Nephron progenitor cell (in vitro differentiated cells): ENCODE data around the gene MBD3L5.

Experiments
- DNase-seq: peaks from one replicate; pipeline ENCODE4 v3.0.0; 2021
- H3K27ac Mint-ChIP-seq: 2 replicates; pipeline ENCODE4 v1.8.0; 2021; ENCODE audit warnings: mild to moderate bottlenecking, moderate library complexity, mixed read lengths
- H3K27me3 Mint-ChIP-seq: 2 replicates; pipeline ENCODE4 v1.8.0; 2021; ENCODE audit warnings: mild to moderate bottlenecking, low read depth, mixed read lengths; ENCODE audit not compliant: poor library complexity
- H3K36me3 Mint-ChIP-seq: 2 replicates; pipeline ENCODE4 v1.8.0; 2021; ENCODE audit warnings: low read depth, mixed read lengths
- H3K4me1 Mint-ChIP-seq: 2 replicates; pipeline ENCODE4 v1.8.0; 2021; ENCODE audit warnings: mixed read lengths
- H3K4me3 Mint-ChIP-seq: 2 replicates; pipeline ENCODE4 v1.8.0; 2021; ENCODE audit warnings: mild to moderate bottlenecking, moderate library complexity, mixed read lengths
- H3K9me3 Mint-ChIP-seq: 2 replicates; pipeline ENCODE4 v1.8.0; 2021; ENCODE audit warnings: mild to moderate bottlenecking, moderate library complexity, mixed read lengths
- CTCF ChIP-seq: fragments of 200-600 bp; sonication (generic); IDR thresholded peaks from 2 replicates; pipeline ENCODE4 v1.5.0; 2021; ENCODE audit warnings: antibody characterized with exemption

The MBD3L5 gene

GRCh38 chr19:7074705-7075282 lies 44.4 kb downstream of the MBD3L5 start:
- Mint-ChIP-seq H3K9me3 (peaks cover 72% of the 10 kb centered on the region), H3K27me3 (peaks cover 8% of the 10 kb centered on the region), H3K4me1 (peaks cover 10% of the 10 kb centered on the region), H3K27ac (no peak overlapping the region), H3K4me3 (no peak overlapping the region), H3K36me3 (peaks cover 93% of the 10 kb centered on the region)
- no peak for TF ChIP-seq CTCF
- no peak for DNase-seq

- DNase-seq = no peak
- no peak overlapping the region for H3K27ac Mint-ChIP-seq
- H3K27me3 Mint-ChIP-seq = peaks cover 14% of the 10 kb centered on the region
- H3K36me3 Mint-ChIP-seq = peaks cover 95% of the 10 kb centered on the region
- H3K9me3 Mint-ChIP-seq = peaks cover 76% of the 10 kb centered on the region
- H3K4me3 Mint-ChIP-seq = no peak overlapping the region
- TF ChIP-seq CTCF = no peak
- peaks cover 4% of the 10 kb centered on the region for H3K4me1 Mint-ChIP-seq
Measured at GRCh38 chr19:7076151-7076550, 45.8 kb downstream of the MBD3L5 start.

GRCh38 chr19:7078008-7078407 lies 47.6 kb downstream of the MBD3L5 start:
- Mint-ChIP-seq H3K36me3 (peaks cover 99% of the 10 kb centered on the region), H3K27ac (no peak overlapping the region), H3K4me3 (no peak overlapping the region), H3K4me1 (no peaks in the 10 kb centered on the region), H3K9me3 (peaks cover 83% of the 10 kb centered on the region), H3K27me3 (peaks cover 14% of the 10 kb centered on the region)
- no peak for DNase-seq
- no peak for TF ChIP-seq CTCF
